IPS DF 19.7 (cell line): ENCODE data around the gene GPR153.
A peak's percentile ranks its signal among the peaks of the same experiment; 100 is the strongest.

ENCODE experiments used
- DNase-seq: peaks from one replicate; pipeline ENCODE4 v3.0.0-alpha.2; 2013; ENCODE audit warnings: low read depth, low spot score

The GPR153 gene

GRCh38 chr1:6202256-6202655 lies 58.6 kb downstream of the GPR153 start:
- DNase-seq: no peak

GRCh38 chr1:6200188-6200809 lies 60.6 kb downstream of the GPR153 start:
- DNase-seq: no peak

GRCh38 chr1:6199298-6200187 lies 61.4 kb downstream of the GPR153 start, which contains the start of gene RPL22:
Gene RPL22 (minus strand): TSS chr1:6199595. CDS start chr1:6199573, 22 bp downstream.
- DNase-seq: peak; percentile 99

- no peak for DNase-seq
Observed at GRCh38 chr1:6198646-6199297, 62.1 kb downstream of the GPR153 start.

- no peak for DNase-seq
Observed at GRCh38 chr1:6197746-6198427, 63.0 kb downstream of the GPR153 start.
